GM23248 (cell line): ENCODE data around the gene ZC3H4. TPM values are rescaled to one million over a fixed set of nuclear protein-coding genes. Genes with fewer than 3 reads are reported as not detected.

Experiments
- DNase-seq: peaks from one replicate; pipeline ENCODE4 v3.0.0-alpha.2; 2015
- H2AFZ ChIP-seq: fragments of 200-600 bp; sonication (generic); 2 replicates; pipeline ENCODE4 v1.6.1; 2016; ENCODE audit warnings: antibody characterized with exemption
- H3F3A ChIP-seq: fragments of 200-600 bp; sonication (generic); 2 replicates; pipeline ENCODE4 v1.6.1; 2016; ENCODE audit warnings: mild to moderate bottlenecking, antibody characterized with exemption, mixed run types; ENCODE audit not compliant: insufficient read depth
- H3K27ac ChIP-seq: fragments of 200-600 bp; sonication (generic); 2 replicates; pipeline ENCODE4 v1.5.1; 2016; ENCODE audit warnings: mild to moderate bottlenecking
- H3K27me3 ChIP-seq: fragments of 200-600 bp; sonication (generic); replicated peaks from 2 replicates; pipeline ENCODE4 v1.6.1; 2016; ENCODE audit warnings: mild to moderate bottlenecking; ENCODE audit not compliant: insufficient read depth
- H3K36me3 ChIP-seq: fragments of 200-600 bp; sonication (generic); 2 replicates; pipeline ENCODE4 v1.6.1; 2016; ENCODE audit warnings: low read depth, mild to moderate bottlenecking
- H3K4me1 ChIP-seq: fragments of 200-600 bp; sonication (generic); 2 replicates; pipeline ENCODE4 v1.6.1; 2016; ENCODE audit warnings: mild to moderate bottlenecking; ENCODE audit not compliant: insufficient read depth
- H3K4me2 ChIP-seq: fragments of 200-600 bp; sonication (generic); one replicate; pipeline ENCODE4 v1.6.1; 2016; ENCODE audit warnings: mild to moderate bottlenecking; ENCODE audit not compliant: unreplicated experiment
- H3K4me3 ChIP-seq: fragments of 200-600 bp; sonication (generic); 2 replicates; pipeline ENCODE4 v1.5.1; 2016; ENCODE audit warnings: mild to moderate bottlenecking
- H3K79me2 ChIP-seq: fragments of 200-600 bp; sonication (generic); 2 replicates; pipeline ENCODE4 v1.6.1; 2016; ENCODE audit warnings: mild to moderate bottlenecking; ENCODE audit not compliant: insufficient read depth
- H3K9ac ChIP-seq: fragments of 200-600 bp; sonication (generic); 2 replicates; pipeline ENCODE4 v1.6.1; 2016; ENCODE audit warnings: mild to moderate bottlenecking
- H3K9me2 ChIP-seq: fragments of 200-600 bp; sonication (generic); 2 replicates; pipeline ENCODE4 v1.6.1; 2016; ENCODE audit warnings: mixed run types, mild to moderate bottlenecking, moderate library complexity; ENCODE audit not compliant: insufficient read depth
- H3K9me3 ChIP-seq: fragments of 200-600 bp; sonication (generic); one replicate; pipeline ENCODE4 v1.6.1; 2017; ENCODE audit warnings: low read depth
- H4K20me1 ChIP-seq: fragments of 200-600 bp; sonication (generic); 2 replicates; pipeline ENCODE4 v1.6.0; 2016; ENCODE audit not compliant: insufficient read depth
- EZH2 ChIP-seq: fragments of 200-600 bp; sonication (generic); IDR thresholded peaks from 2 replicates; pipeline ENCODE4 v1.6.1; 2018; ENCODE audit warnings: antibody characterized with exemption, mild to moderate bottlenecking; ENCODE audit not compliant: insufficient read depth, poor library complexity, severe bottlenecking
- EZH2phosphoT487 ChIP-seq: fragments of 200-600 bp; sonication (generic); IDR thresholded peaks from 2 replicates; pipeline ENCODE4 v1.6.1; 2018; ENCODE audit warnings: antibody characterized with exemption, moderate library complexity, mild to moderate bottlenecking, low read depth; ENCODE audit not compliant: insufficient read depth
- WGBS, 2 experiments: methylation state at CpG; one replicate each; pipeline ENCODE4 v1.1.6; 2015 to 2017; ENCODE audit warnings: low lambda C conversion rate in 2 of 2, low coverage in 1 of 2; ENCODE audit errors: missing lambda C conversion rate in 2 of 2; 5-methylcytosine and 5-hydroxymethylcytosine counted together
- in situ Hi-C: fragments of 300-500 bp; cut with MboI; formaldehyde crosslinking; loops from 2 replicates; pipeline ENCODE4 v1.15.0; 2020
- polyA plus RNA-seq: library from polyadenylated mRNA; unstranded; fragments of >200 nt; fragmentation: Nextera tagmentation; extraction: Ambion mirVana; gene quantifications from 2 replicates; pipeline ENCODE4 v1.2.1, GENCODE V29; 2016
- total RNA-seq: library from RNA; depleted of rRNA; stranded (reverse); fragments of >200 nt; shearing (Covaris generic); gene quantifications from 2 replicates; pipeline ENCODE4 v1.2.3, GENCODE V29; 2014

Gene ZC3H4
- total and polyA plus RNA-seq, 2 experiments from 2014 or later = 6.0 to 9.9 TPM

DNA sequence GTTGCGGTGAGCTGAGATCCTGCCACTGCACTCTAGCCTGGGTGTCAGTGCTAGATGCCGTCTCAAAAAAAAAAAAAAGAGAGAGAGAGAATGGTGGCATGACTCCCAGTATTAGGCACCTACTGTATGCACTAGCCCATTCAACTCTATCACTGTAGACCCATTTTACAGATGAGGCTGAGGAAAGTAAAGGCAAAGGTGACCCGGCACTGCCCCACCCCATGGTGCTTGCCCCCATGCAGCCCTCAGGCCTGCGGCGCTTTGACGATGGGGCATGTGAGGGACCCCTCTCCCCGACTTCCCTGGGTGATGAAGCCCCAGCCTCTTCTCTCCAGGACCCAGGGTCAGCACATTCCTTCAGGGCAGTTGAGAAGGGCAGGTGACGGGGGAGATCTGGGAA lies 86.7 kb downstream of the ZC3H4 start:
- H3K4me1 ChIP-seq = no peaks in the 10 kb centered on the region
- no peaks in the 10 kb centered on the region for H3K9me3 ChIP-seq
- H3K79me2 ChIP-seq = no peaks in the 10 kb centered on the region
- H3K9ac ChIP-seq = no peak overlapping the region
- no peaks in the 10 kb centered on the region for H4K20me1 ChIP-seq
- DNase-seq = no peak
- no peak overlapping the region for H3K4me3 ChIP-seq
- TF ChIP-seq EZH2phosphoT487 (no peak), EZH2 (no peak)
- no peak overlapping the region for H2AFZ ChIP-seq
- no peak overlapping the region for H3K27ac ChIP-seq
- no peaks in the 10 kb centered on the region for H3K9me2 ChIP-seq
- H3K27me3 ChIP-seq = no peaks in the 10 kb centered on the region
- H3F3A ChIP-seq = no peaks in the 10 kb centered on the region
- no peaks in the 10 kb centered on the region for H3K36me3 ChIP-seq
- H3K4me2 ChIP-seq = no peak overlapping the region
- 78 to 84% methylated on average over 6 to 8 of the region's 8 CpGs for WGBS, 2 experiments
- in situ Hi-C loops = no loop called here

DNA sequence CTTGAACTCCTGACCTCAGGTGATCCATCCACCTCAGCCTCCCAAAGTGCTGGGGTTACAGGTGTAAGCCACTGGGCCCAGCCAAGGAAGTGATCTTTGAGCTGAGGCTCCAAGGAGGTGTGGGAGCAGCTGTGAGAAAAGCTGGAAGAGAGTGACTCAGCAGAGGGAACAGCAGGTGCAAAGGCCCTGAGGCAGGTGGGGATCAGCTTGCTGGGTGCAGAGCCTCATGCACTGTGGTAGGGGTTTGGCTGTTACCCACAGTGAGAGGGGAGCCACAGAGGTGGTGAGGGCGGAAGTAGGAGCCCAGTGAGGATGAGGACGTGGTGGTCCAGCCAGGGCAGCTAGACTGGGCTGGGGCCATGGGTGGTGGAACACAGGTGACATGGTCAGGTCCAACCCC lies 87.4 kb downstream of the ZC3H4 start:
- no peaks in the 10 kb centered on the region for H4K20me1 ChIP-seq
- no peak for DNase-seq
- no peak overlapping the region for H3K27ac ChIP-seq
- H3K27me3 ChIP-seq = no peaks in the 10 kb centered on the region
- H3K9ac ChIP-seq = no peak overlapping the region
- H3K9me2 ChIP-seq = no peaks in the 10 kb centered on the region
- H3K79me2 ChIP-seq = no peaks in the 10 kb centered on the region
- H2AFZ ChIP-seq = no peak overlapping the region
- H3K4me1 ChIP-seq = no peaks in the 10 kb centered on the region
- no peak overlapping the region for H3K4me3 ChIP-seq
- H3K4me2 ChIP-seq = no peak overlapping the region
- in situ Hi-C loops = no loop called here
- no peaks in the 10 kb centered on the region for H3K36me3 ChIP-seq
- H3K9me3 ChIP-seq = no peaks in the 10 kb centered on the region
- H3F3A ChIP-seq = no peaks in the 10 kb centered on the region
- WGBS, 2 experiments = 83 to 98% methylated on average over 2 of the region's 2 CpGs
- TF ChIP-seq EZH2phosphoT487 (no peak), EZH2 (no peak)

DNA sequence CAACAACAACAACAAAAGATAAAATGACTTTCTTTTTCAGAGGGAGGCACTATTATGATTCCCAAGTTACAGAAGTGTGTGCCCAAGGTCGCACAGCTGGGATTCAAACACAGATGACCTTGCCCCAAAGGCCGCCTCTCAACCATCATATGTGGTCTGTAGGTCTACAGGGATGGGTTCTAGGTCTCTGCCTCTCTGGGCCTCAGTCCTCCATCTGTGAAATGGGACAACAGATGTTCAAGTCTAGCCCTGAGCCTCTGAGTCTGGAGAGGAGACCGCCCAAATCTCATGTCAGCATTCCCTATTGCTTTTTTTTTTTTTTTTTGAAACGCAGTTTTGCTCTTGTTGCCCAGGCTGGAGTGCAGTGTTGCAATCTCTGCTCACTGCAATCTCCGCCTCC lies 89.1 kb downstream of the ZC3H4 start:
- H3K9ac ChIP-seq = no peak overlapping the region
- H3K36me3 ChIP-seq = no peaks in the 10 kb centered on the region
- H3K27ac ChIP-seq = no peak overlapping the region
- TF ChIP-seq EZH2 = no peak
- no peak for TF ChIP-seq EZH2phosphoT487
- H3K9me3 ChIP-seq = no peaks in the 10 kb centered on the region
- WGBS, 2 experiments = 65 to 72% methylated on average over 5 of the region's 5 CpGs
- no peak overlapping the region for H3K4me3 ChIP-seq
- H3K4me1 ChIP-seq = no peaks in the 10 kb centered on the region
- H4K20me1 ChIP-seq = no peaks in the 10 kb centered on the region
- in situ Hi-C loops = no loop called here
- H2AFZ ChIP-seq = no peak overlapping the region
- no peaks in the 10 kb centered on the region for H3F3A ChIP-seq
- no peak for DNase-seq
- H3K79me2 ChIP-seq = no peaks in the 10 kb centered on the region
- no peaks in the 10 kb centered on the region for H3K27me3 ChIP-seq
- no peak overlapping the region for H3K4me2 ChIP-seq
- no peaks in the 10 kb centered on the region for H3K9me2 ChIP-seq

DNA sequence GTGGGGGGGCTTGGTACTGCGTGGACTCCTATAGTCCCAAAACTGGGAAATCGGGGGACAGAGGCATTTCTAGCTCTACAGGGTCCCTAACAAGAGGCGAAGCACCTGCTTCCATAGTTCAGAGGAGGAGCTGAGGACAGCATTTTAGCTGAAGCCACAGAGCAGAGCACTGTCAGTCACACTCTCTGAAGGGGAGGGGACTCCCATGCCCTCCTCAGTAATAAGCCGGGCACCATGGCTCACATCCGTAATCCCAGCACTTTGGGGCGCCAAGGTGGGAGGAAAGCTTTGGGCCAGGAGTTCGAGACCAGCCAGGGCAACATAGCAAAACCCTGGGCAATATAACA lies 90.2 kb downstream of the ZC3H4 start:
- 52 to 54% methylated on average over 7 of the region's 7 CpGs for WGBS, 2 experiments
- H3K4me3 ChIP-seq = no peak overlapping the region
- H3K9me2 ChIP-seq = no peaks in the 10 kb centered on the region
- no peak overlapping the region for H3K9ac ChIP-seq
- in situ Hi-C loops = no loop called here
- H3K4me2 ChIP-seq = no peak overlapping the region
- DNase-seq = no peak
- H3F3A ChIP-seq = 0 out of 2 replicates have a peak, but pooled peaks cover 3% of the 10 kb centered on the region
- no peak overlapping the region for H2AFZ ChIP-seq
- no peaks in the 10 kb centered on the region for H3K79me2 ChIP-seq
- TF ChIP-seq EZH2phosphoT487 (no peak), EZH2 (no peak)
- no peaks in the 10 kb centered on the region for H3K9me3 ChIP-seq
- no peaks in the 10 kb centered on the region for H3K4me1 ChIP-seq
- no peaks in the 10 kb centered on the region for H3K27me3 ChIP-seq
- no peak overlapping the region for H3K27ac ChIP-seq
- H4K20me1 ChIP-seq = no peaks in the 10 kb centered on the region
- no peaks in the 10 kb centered on the region for H3K36me3 ChIP-seq

DNA sequence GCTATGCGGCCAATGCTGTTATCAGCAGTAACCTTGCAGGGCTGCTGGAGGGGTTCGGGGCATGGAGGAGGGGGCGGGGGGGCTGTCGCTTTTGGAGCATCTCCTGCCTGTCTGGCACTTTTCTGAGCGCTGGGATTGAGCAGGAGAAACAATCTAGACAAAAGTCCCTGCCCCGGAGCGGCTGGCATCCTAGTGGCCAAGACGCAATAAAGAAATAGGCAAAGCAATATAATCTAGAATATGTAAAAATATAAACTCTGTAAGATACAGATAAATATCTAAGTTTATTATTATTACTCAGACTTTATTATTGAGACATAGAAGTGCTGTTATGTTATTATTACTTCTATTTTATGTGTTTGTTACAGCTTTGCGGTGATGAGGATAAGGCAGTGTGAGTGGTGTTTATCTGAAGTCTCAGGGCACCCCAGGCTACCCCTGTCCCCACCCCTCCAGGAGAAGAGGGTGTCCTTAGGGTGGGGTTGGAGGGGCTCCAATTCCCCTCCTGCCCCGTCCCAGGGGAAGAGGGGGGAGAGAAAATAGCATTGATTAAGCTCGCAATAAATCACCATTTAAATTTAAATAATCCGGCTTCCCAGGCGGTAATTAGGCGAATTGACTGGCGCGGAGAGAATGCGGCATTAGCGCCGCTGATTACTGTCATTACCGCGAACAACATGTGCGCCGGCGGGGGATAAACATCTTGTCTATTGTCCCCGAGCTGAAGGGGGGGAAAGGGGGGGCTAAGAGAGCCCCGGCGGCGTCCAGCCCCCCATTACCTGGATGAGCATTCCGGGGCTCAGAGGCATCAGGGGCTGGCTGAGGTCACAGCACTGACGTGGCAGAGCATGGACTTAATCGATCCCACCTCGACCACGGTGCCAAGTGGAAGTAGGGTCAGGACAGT lies 90.8 kb downstream of the ZC3H4 start:
- no peak for DNase-seq

More for the DNA sequence above, 90.8 kb downstream of the ZC3H4 start:
- Histone ChIP-seq H3K9me2 (no peaks in the 10 kb centered on the region), H3K36me3 (no peaks in the 10 kb centered on the region), H3K9me3 (no peaks in the 10 kb centered on the region), H3K79me2 (no peaks in the 10 kb centered on the region), H3K27me3 (no peaks in the 10 kb centered on the region), H2AFZ (no peak overlapping the region), H3K4me2 (no peak overlapping the region), H3K27ac (no peak overlapping the region), H3F3A (0 out of 2 replicates have a peak, but pooled peaks cover 6% of the 10 kb centered on the region), H3K4me3 (no peak overlapping the region), H3K4me1 (no peaks in the 10 kb centered on the region), H4K20me1 (no peaks in the 10 kb centered on the region), H3K9ac (no peak overlapping the region)
- WGBS, 2 experiments = 36 to 38% methylated on average over 33 of the region's 33 CpGs
- in situ Hi-C loops = no loop called here
- TF ChIP-seq EZH2 (no peak), EZH2phosphoT487 (no peak)
